Measurements from ENCODE around the gene RASSF8. TPM values are rescaled to one million over a fixed set of nuclear protein-coding genes. Genes with fewer than 3 reads are reported as not detected.

Gene RASSF8
- total and polyA plus RNA-seq, 2 of the 8 experiments (the other 6 are each of a cell fraction or from before 2014, with no cell fraction given), result 6.4 to 46.7 TPM

DNA sequence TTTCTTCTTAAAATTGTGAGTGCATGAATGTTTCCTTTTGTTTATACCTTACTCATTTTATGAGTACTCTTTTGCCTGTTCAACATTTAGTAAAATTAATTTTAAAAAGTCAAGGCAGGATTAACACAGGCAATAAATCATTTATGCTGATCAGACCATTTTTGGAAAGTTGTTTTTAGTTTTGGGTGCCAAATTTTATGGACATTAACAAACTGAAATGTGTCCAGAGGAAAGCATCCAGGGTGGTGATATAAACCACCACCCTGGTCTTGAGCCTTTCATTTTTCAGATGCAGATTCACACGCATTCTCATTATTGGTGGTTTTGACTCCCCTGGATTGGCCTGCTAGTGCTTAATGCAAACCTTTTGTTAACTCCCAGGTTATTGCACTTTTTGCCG is 26.3 kb downstream of the RASSF8 start (continued):
- no peak for TF ChIP-seq TAF7 (optimal IDR thresholded peaks at IDR 0.05; ENCODE audit: borderline replicate concordance, low read depth, low read length)
- TF ChIP-seq POLR2A (IDR thresholded peaks at IDR 0.05; ENCODE audit: control extremely low read depth in 1 of 2, low read depth in 2 of 2, low read length in 2 of 2), result no peak
- no peak for TF ChIP-seq CTBP2 (IDR thresholded peaks at IDR 0.05; ENCODE audit: borderline replicate concordance, insufficient read depth, insufficient read length, low read length)
- no peak for TF ChIP-seq EZH2 (IDR thresholded peaks at IDR 0.05; ENCODE audit: low read depth, low read length, severe bottlenecking)
- no peak for TF ChIP-seq NRF1 (IDR thresholded peaks at IDR 0.05; ENCODE audit: low read depth, low read length)
- TF ChIP-seq KDM1A (IDR thresholded peaks at IDR 0.05; ENCODE audit: borderline replicate concordance, low read length), result no peak
